Measurements from ENCODE around the gene EHBP1.
A peak's percentile ranks its signal among the peaks of the same experiment; 100 is the strongest.

Gene EHBP1

DNA sequence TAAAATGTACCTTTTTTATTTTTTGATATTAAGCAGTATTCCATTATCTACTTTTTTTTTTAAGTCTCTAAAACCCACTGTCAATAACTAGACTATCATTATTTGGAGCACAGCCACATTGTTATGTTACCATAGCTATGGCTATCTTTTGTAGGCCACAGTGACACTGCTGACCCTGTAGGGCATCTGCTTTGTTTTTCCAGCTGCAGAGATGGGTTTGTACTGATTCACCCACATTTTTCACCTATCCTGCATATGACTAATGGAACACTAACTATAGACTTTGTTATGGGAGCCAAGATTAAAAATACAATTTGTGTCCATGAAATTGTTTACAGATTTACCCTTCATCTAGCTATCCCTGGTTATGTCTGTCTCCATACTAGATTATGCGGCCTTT is 323.5 kb downstream of the EHBP1 start:
- no peak for DNase-seq

GRCh38 chr2:63034526-63034925 is 329.0 kb downstream of the EHBP1 start:
- no peak for DNase-seq

- DNase-seq, result no peak
Measured at GRCh38 chr2:63035169-63035568, 329.7 kb downstream of the EHBP1 start.

DNA sequence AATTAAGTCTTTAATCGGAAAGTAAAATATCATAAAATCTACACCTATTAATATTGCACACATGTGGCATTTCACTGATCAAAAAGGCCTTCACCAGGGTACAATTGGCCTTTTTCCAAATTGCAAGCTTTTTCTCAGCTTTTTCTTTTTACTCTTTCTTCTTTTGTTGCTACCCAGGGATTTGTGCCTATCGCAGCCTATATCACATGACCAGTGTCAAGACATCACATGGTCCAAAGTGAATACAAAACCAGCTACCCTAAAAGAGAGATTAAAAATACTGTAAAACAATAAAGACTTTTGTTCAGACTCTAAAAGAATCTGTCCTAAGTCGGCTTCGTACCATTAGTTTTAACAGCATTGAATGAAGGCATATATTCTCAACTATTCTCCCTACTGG is 330.1 kb downstream of the EHBP1 start:
- DNase-seq, result no peak

- DNase-seq, result no peak
Measured at GRCh38 chr2:63038034-63038433, 332.5 kb downstream of the EHBP1 start.

DNA sequence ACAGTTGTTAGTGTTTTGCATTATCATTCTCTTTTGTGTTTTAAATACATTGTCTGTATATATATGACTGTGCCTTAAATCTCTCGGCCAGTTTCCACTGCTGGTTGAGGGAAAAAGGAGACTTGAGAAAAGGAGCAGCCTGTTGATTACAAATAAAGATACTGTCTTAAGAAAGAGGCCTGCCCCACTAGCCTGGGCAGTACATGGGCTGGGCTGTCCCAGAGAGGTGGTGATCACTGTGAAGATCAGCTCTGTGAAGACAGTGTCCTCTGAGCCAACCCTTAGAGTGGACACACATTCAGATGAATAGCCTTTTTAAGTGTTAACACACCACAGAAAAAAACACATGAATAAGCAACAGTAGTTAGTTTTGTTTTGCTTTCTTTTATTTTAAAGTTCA is 335.1 kb downstream of the EHBP1 start:
- no peak for DNase-seq

- no peak for DNase-seq
Measured at GRCh38 chr2:63041592-63041991, 336.1 kb downstream of the EHBP1 start.

DNA sequence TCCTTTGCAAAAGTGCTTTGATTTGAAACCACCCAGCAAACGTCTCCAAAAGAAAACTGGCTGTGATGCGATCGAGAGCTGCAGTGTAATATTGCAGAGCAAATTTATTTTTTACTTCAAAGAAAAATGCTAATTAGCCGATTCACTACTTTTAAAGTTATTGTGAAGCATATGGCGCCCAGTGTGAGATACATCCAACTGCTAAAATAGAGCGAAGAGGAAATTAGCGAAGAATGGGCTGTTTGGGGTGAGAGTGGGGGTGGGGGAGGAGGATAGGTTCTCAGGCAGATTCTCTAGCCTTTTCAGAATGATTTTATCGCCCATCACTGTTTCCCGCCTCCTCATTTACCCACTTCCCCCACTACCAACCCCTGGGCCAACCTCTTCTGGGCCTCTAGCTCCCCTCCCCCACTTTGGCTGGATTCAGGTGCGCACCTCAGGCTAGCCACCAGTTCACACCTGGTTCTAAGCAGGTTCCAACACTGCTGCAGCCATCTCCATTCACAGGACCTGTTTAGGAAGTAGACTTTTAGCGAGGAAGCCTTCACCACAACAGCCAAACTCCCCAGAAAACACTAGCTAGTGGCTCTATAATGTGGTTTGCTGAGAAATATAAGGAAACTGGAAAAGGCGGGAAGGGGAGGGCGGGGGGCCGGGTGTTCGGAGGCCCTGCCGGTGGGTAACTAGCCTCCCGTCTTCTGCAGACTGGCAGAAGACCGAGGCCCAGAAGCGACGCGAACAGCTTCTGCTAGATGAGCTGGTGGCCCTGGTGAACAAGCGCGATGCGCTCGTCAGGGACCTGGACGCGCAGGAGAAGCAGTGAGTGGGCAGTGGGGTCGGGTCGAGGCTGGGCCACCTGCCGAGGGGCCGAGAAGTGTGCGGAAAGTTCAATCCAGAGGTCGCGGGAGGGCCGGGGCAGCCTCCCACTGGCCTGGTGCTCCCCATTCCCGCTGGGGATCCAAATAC is 339.1 kb downstream of the EHBP1 start:
- no peak for DNase-seq

- no peak for DNase-seq
Measured at GRCh38 chr2:63046552-63046951, 341.0 kb downstream of the EHBP1 start.

GRCh38 chr2:63046961-63047320 is 341.4 kb downstream of the EHBP1 start:
- DNase-seq, result no peak

GRCh38 chr2:63047321-63048279 is 342.1 kb downstream of the EHBP1 start:
- peak in 1 of 5 donors; percentile 10 for DNase-seq

DNA sequence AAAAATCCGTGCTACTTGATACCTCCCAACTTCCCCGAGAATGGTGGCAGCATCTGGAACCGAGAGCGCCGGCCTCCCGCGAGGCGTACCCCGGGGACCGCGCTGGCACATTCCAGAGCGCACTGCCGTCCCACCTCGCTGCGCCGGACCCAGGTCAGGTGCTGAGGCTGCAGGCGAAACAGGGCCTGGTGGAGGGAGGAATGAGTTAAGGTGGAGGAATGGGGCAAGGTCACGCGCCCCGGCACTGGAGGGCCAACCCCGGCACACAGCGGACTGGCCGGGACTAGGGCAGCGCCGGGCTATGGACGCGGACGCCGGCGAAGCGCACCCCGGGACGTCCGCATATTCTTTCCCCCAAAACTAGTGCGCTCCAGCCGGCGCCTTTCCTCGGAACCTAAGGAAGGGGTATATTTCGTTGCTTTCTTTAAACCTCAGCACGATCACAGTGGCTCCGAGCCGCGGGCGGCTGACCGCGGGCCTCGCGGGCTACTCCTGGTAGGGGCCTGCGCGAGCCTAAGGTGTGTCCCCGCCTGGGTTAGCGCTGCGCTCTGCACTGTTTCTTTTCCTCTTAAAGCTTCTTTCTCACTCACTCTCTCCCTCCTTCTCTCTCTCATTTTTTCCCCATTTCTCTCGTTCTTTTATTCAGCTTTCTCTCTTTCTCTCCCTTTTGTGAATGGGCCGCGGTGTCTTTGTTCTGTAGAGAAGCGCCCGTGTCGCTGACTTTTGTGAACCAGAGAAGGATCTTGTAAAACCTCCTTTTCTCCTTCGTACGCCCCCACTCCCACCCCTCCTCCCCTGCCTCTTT is 343.1 kb downstream of the EHBP1 start:
- no peak for DNase-seq

- DNase-seq, result no peak
Measured at GRCh38 chr2:63049211-63049969, 343.9 kb downstream of the EHBP1 start.

DNA sequence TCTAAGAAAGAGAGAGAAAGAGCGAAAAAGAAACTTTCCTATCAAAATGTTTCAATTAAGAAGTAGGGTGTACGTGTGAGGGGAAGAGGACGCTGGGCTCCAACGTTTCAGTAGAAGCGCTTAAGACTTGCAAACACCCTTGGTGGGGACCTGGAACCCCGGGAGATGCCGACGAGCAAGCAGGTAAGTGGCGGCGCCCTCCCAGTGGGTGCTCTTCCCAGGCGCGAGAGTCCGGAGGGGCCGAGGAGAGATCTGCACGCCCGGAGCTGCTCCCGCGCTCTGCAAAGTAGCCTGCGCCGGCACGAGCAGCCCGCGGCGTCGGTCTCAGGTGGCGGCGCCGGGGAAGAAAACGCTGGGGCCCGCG is 344.4 kb downstream of the EHBP1 start:
- DNase-seq, result peak in 1 of 5 donors; percentile 12

- peak in 1 of 5 donors; percentile 71 for DNase-seq
Measured at GRCh38 chr2:63050334-63051041, 345.0 kb downstream of the EHBP1 start, which contains the start of gene OTX1. Gene OTX1 (plus strand): TSS chr2:63050830. CDS start chr2:63052991, 2,161 bp downstream.

GRCh38 chr2:63051042-63051794 is 345.7 kb downstream of the EHBP1 start:
- DNase-seq, result peak in 1 of 5 donors; percentile 4

GRCh38 chr2:63051795-63052333 is 346.4 kb downstream of the EHBP1 start:
- DNase-seq, result no peak

DNA sequence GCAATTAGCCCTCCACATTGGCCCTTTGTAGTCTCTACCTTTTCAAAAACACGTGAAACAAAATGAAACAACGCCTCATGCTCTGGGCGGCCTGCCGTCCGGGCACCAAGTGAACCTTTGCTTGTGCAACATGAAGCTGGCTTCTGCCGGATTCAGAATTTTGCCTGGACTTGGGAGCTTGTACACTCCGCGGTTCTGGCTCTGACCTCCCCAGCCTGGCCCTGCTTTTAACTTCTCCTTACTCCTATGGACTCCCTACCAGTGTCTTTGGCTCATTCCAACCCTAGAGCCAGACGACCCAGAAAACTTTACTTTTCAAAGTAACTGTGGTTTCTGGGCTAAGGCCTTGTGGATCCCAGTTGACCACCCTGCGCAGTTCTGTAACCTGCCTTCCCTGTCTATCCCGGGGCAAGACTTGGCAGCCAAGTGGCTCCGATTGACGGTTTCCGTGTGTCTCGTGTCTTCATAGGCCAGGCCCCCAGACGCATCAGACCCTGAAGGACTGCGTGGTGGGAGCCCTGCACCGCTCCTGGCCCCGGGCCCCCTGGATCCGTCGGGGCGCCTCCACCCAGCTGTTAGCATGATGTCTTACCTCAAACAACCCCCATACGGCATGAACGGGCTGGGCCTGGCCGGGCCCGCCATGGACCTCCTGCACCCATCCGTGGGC is 347.0 kb downstream of the EHBP1 start:
- no peak for DNase-seq
